Measurements from ENCODE around the gene TAMM41. TPM values are rescaled to one million over a fixed set of nuclear protein-coding genes. Genes with fewer than 3 reads are reported as not detected.

TAMM41 gene
- total RNA-seq, 1 donor from 2014 or later = 8.6 TPM

DNA sequence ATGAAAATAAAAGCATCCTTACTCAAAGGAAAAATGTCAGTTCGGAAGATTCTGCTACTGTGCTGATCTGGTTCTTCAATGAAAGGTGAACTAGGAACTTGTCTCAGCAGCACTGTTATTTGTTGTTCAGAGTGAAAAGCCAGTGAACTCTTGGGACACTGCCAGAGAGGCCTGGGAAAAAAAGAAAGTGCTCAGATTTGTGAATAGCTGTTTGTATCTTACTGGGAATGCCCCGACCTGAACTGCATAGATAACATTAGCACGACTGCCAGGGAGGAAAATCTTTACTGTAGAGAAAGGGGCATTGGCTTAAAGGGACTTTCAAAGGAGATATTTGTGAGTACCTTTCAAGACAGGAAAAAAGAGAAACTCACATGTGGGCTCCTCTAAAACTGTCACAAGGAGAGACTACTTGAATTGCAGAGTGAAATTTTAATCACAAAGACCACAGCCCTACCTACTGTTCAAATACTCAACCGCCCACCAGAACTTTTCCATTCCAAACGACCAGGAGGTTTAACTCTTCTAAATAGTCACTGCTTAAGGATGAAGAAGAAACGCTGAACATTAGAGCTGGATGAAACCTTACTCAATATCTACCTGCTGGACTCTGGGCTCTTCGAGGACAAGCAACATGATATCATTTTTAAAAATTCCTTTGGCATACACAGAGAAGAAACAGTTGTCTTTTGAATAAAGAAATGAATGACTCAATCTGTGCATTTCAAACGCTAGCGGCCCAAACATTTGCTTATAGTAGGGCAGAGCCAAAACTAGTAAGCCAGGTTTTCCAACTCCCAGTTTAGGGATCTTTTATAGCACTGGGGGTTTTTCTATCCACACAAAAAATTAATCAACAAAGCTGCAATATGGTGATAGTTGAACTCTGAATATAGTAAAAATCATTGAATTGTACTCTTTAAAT, 13.4 kb downstream of the TAMM41 start:
- DNase-seq (ENCODE audit: low read depth) = no peak
- no peak overlapping the region for H3K4me3 ChIP-seq (ENCODE audit: low read depth, low read length)
- H3K27me3 ChIP-seq (ENCODE audit: control insufficient read depth, insufficient read depth, low read length) = no peaks in the 10 kb centered on the region
- no peaks in the 10 kb centered on the region for H3K36me3 ChIP-seq (ENCODE audit: control insufficient read depth, insufficient read depth, low read length)
- TF ChIP-seq, protein P1, sequence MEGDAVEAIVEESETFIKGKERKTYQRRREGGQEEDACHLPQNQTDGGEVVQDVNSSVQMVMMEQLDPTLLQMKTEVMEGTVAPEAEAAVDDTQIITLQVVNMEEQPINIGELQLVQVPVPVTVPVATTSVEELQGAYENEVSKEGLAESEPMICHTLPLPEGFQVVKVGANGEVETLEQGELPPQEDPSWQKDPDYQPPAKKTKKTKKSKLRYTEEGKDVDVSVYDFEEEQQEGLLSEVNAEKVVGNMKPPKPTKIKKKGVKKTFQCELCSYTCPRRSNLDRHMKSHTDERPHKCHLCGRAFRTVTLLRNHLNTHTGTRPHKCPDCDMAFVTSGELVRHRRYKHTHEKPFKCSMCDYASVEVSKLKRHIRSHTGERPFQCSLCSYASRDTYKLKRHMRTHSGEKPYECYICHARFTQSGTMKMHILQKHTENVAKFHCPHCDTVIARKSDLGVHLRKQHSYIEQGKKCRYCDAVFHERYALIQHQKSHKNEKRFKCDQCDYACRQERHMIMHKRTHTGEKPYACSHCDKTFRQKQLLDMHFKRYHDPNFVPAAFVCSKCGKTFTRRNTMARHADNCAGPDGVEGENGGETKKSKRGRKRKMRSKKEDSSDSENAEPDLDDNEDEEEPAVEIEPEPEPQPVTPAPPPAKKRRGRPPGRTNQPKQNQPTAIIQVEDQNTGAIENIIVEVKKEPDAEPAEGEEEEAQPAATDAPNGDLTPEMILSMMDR (IDR thresholded peaks at IDR 0.05; ENCODE audit: insufficient read depth, low read length, poor library complexity, severe bottlenecking) = no peak

DNA sequence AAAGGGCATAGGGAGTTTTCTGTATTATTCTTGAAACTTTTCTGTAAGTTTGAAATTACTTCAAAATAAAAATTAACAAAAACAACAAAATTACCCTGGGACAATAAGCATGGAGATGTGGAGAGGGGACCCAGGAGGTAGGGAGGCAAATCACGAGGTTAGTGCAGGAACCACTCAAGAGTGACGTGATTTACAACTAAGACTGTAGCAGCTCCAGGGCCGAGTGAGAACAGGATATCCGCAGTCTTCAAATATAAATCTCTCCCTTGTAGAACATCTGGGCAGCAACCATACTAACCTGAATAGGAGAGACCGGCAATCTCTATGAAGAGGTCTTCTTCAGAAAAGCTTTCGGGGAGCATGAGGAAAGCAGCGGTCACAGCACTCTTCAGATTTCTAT, 17.3 kb downstream of the TAMM41 start:
- TF ChIP-seq, protein P1 (IDR thresholded peaks at IDR 0.05; ENCODE audit: insufficient read depth, low read length, poor library complexity, severe bottlenecking) = no peak
- Histone ChIP-seq H3K27me3 (ENCODE audit: control insufficient read depth, insufficient read depth, low read length) (no peaks in the 10 kb centered on the region), H3K4me3 (ENCODE audit: low read depth, low read length) (no peak overlapping the region), H3K36me3 (ENCODE audit: control insufficient read depth, insufficient read depth, low read length) (peaks cover 1% of the 10 kb centered on the region)
- no peak for DNase-seq (ENCODE audit: low read depth)

DNA sequence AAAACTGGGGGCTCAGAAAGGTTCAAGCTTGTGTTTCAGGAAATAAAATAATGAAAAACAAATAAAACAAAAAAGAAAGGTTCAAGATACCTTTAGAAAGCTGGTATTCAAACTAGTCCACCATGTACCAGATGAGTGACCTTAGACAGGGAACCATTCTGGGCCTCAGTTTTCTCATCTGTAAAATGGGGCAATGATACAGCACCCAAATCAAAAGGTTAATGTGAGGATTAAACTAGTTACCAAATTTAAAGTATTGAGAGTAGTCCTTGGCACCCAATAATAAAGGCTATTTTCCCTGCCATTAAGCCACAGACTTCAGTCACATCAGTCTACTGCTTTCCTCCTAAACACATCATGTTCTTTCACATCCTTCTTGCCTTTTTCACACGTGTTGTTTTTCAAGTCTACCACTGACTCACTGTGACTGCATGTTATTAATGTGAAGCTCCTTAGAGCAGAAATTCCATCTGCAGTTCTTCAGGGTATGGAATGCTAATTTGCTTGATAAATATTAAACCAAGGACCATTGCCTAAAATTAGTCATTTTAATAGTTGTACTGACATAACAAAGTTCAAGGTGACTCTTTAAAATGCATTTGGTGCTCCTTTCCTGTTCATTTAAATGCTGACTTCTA, 19.9 kb downstream of the TAMM41 start:
- TF ChIP-seq, protein P1 (IDR thresholded peaks at IDR 0.05; ENCODE audit: insufficient read depth, low read length, poor library complexity, severe bottlenecking) = no peak
- DNase-seq (ENCODE audit: low read depth) = peak; percentile 58
- Histone ChIP-seq H3K36me3 (ENCODE audit: control insufficient read depth, insufficient read depth, low read length) (peaks cover 1% of the 10 kb centered on the region), H3K27me3 (ENCODE audit: control insufficient read depth, insufficient read depth, low read length) (no peaks in the 10 kb centered on the region), H3K4me3 (ENCODE audit: low read depth, low read length) (no peak overlapping the region)

DNA sequence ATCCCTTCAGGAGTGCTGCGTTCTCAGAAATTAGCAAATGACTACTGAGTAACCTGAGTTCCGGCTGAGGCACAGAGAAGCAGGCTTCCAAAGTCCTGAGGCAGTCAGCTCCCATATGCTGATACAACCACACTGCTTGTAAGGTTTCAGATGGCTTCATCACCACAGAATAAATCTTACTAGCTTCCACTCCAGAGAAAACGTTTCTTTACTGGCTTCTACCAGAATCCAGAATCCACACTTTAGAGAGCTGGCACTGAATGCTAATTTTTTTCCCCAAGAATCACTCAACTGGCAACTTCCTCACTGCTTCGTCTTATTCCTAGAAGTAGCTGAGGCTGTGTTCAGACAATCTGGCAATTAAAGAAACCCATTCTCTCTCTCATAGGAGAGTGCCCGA, 21.4 kb downstream of the TAMM41 start:
- TF ChIP-seq, protein P1 (IDR thresholded peaks at IDR 0.05; ENCODE audit: insufficient read depth, low read length, poor library complexity, severe bottlenecking) = no peak
- Histone ChIP-seq H3K36me3 (ENCODE audit: control insufficient read depth, insufficient read depth, low read length) (peaks cover 1% of the 10 kb centered on the region), H3K27me3 (ENCODE audit: control insufficient read depth, insufficient read depth, low read length) (no peaks in the 10 kb centered on the region), H3K4me3 (ENCODE audit: low read depth, low read length) (no peak overlapping the region)
- no peak for DNase-seq (ENCODE audit: low read depth)

DNA sequence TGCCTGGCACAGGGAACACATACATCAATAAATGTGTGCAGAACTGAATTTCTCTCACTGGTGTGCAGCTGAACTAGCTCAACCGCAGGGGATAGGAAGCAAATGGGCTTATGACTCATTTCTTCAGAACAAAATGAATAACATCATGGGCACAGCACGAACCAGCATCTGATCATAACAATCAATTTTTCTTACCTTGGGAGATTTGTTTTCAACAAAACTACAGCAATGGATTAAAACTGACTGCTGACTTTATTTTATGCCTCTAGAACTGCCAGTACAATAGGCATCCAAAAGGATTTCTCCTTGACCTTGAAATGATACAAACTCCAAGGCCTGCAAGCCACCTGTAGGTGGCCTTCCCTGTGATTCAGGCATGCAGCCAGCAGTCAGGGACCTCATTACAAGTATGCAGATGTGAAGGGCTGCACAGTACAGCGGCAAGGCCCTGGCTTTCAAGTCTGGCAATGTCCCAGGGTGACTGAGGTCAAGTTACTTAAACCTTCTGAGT, 26.1 kb downstream of the TAMM41 start:
- H3K27me3 ChIP-seq (ENCODE audit: control insufficient read depth, insufficient read depth, low read length) = no peaks in the 10 kb centered on the region
- H3K4me3 ChIP-seq (ENCODE audit: low read depth, low read length) = no peak overlapping the region
- no peak for DNase-seq (ENCODE audit: low read depth)
- no peaks in the 10 kb centered on the region for H3K36me3 ChIP-seq (ENCODE audit: control insufficient read depth, insufficient read depth, low read length)
- TF ChIP-seq, protein P1 (IDR thresholded peaks at IDR 0.05; ENCODE audit: insufficient read depth, low read length, poor library complexity, severe bottlenecking) = no peak

Data from kidney epithelial cell (primary cell).